Naive thymus-derived CD8-positive, alpha-beta T cell (primary cell): ENCODE measurements around the gene LMX1B. TPM values are rescaled to one million over a fixed set of nuclear protein-coding genes. Genes with fewer than 3 reads are reported as not detected.
A peak's percentile ranks its signal among the peaks of the same experiment; 100 is the strongest.

Experiments
- ATAC-seq, 2 donors: fragments of 150-1000 bp; cut with Tn5 transposase in 1 of 2; sonication (Bioruptor Pico), chemical (Tn5 transposase) in 1 of 2; 1 replicate in 1 of 2; 2 replicates in 1 of 2; pipeline ENCODE4 v1.10.0; 2021; ENCODE audit warnings: mild to moderate bottlenecking in 2 of 2, moderate library complexity in 2 of 2
- POLR2A ChIA-PET: fragments of 350-600 bp; sonication (Branson Sonifier 250); formaldehyde crosslinking; loops from one replicate; lab custom pipeline; 2021; ENCODE audit warnings: antibody characterized with exemption; lab: Charles Lee
- DNase-seq, 10 donors: peaks; one replicate each; pipeline versions ENCODE4 v3.0.0 to v3.0.0-alpha.2; 2020 to 2022
- H3K27ac Mint-ChIP-seq, 10 donors: one replicate each; pipeline ENCODE4 v1.8.0; 2020 to 2022; ENCODE audit warnings: mild to moderate bottlenecking in 10 of 10, mixed read lengths in 10 of 10, moderate library complexity in 4 of 10, inconsistent platforms in 1 of 10
- H3K27me3 Mint-ChIP-seq, 5 donors: one replicate each; pipeline ENCODE4 v1.8.0; 2021 to 2022; ENCODE audit warnings: mixed read lengths in 5 of 5
- H3K36me3 Mint-ChIP-seq, 3 donors: one replicate each; pipeline ENCODE4 v1.8.0; 2020 to 2022; ENCODE audit warnings: mixed read lengths in 3 of 3, mild to moderate bottlenecking in 2 of 3, inconsistent platforms in 1 of 3
- H3K4me1 Mint-ChIP-seq, 4 donors: one replicate each; pipeline ENCODE4 v1.8.0; 2021 to 2022; ENCODE audit warnings: mixed read lengths in 4 of 4
- H3K4me3 Mint-ChIP-seq, 10 donors: one replicate each; pipeline ENCODE4 v1.8.0; 2020 to 2022; ENCODE audit warnings: mild to moderate bottlenecking in 10 of 10, mixed read lengths in 10 of 10, moderate library complexity in 6 of 10, inconsistent platforms in 1 of 10
- H3K9me3 Mint-ChIP-seq, 9 donors: one replicate each; pipeline ENCODE4 v1.8.0; 2020 to 2022; ENCODE audit warnings: mixed read lengths in 9 of 9, mild to moderate bottlenecking in 3 of 9, inconsistent platforms in 1 of 9, moderate library complexity in 1 of 9
- polyA plus RNA-seq, 3 donors: library from polyadenylated mRNA; unstranded; fragments of 300-500 nt; fragmentation: Illumina TruSeq; gene quantifications; one replicate each; pipeline ENCODE4 v1.2.3, GENCODE V29; 2021
- total RNA-seq, 8 experiments: library from RNA in 2 of 8; stranded (reverse) in 2 of 8; gene quantifications; one replicate each; pipeline ENCODE4 v1.2.3 and lab custom pipeline; 2021 to 2026

The LMX1B gene
- total and polyA plus RNA-seq, 5 experiments from 2014 or later: not detected

DNA sequence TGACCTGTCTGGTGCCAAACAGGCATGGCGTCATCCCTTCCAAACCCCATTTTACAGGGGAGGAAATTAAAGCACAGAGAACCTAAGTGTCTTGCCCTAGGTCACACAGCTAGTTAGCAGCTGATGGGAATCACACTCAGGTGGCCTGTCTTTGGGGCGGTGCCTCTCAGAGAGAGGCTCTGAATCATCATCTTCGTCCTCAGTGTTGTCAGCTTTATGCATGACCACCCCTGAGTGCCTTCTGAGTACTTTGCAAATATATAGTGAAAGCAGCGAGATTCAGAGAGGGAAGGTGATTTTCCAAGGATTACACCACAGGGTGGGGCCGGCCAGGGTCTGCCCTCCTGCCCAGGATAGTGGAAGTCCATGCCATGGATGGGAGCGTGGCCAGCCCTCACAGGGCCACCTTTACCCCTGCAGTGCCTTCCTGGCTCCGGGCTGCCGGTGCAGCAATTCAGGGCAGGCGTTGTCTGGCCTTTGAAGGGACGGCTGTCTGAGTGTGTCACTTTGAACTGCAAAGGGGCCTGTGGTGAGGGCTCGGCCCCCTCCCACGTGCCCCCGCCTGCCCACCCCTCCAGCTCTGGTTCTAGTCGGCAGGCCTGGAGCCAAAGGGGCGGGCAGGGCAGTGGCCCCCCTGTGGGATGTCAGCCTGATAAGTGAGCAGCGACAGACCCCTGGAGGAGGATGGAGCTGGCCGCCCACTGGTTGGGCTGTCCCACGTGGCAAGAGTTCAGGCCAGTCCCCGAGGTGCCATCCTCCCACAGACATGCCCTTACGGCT lies 16.9 kb downstream of the LMX1B start:
- Mint-ChIP-seq H3K36me3 (peaks cover 0 to 2% (median 0%) of the 10 kb centered on the region in 3 donors), H3K27me3 (peaks cover 20 to 86% (median 57%) of the 10 kb centered on the region in 5 donors), H3K4me1 (peaks cover 3 to 10% (median 6%) of the 10 kb centered on the region in 4 donors), H3K4me3 (no peak overlapping the region), H3K9me3 (no peaks in the 10 kb centered on the region), H3K27ac (no peak overlapping the region)
- no peak for DNase-seq
- POLR2A ChIA-PET: no interaction called here
- ATAC-seq: no peak

GRCh38 chr9:126631254-126631653 lies 17.5 kb downstream of the LMX1B start:
- POLR2A ChIA-PET: no interaction called here
- no peak overlapping the region for H3K27ac Mint-ChIP-seq

DNA sequence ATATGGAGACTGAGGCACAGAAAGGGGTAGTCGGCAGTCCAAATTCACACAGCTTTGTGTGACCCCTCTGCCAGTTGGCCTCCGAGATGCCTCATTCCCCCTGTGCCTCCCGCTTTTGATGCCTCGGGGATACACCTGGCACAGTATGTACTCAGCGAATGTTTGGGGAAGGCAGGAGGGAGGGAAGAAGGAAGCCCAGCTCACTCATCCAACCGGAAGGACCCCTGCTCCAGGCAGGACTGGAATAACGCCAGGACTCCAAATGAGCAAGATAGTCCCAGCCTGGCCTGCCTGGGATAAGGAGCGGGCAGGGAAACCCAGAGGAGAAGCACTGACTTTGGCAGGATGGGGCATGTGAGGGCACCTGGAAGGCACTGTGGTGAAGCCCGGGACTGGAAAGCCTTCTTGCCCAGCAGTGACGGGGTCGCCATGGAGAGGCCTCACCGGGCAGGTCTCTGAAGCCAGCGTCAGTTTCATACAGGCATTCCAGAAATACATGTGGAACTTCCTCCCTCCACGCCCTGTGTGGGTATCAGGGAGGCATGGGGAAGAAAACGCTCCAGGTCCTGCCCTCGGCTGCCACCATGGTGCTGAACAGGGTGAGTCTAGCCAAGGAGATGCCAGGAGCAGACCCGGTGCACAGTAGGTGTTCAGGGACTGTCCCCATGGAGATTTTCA lies 20.3 kb downstream of the LMX1B start:
- Mint-ChIP-seq H3K36me3 (peaks cover 0 to 2% (median 0%) of the 10 kb centered on the region in 3 donors), H3K4me1 (peaks cover 3 to 16% (median 4%) of the 10 kb centered on the region in 4 donors), H3K27me3 (peaks cover 15 to 82% (median 55%) of the 10 kb centered on the region in 5 donors), H3K9me3 (no peaks in the 10 kb centered on the region), H3K4me3 (no peak overlapping the region), H3K27ac (no peak overlapping the region)
- DNase-seq (no peak), ATAC-seq (no peak)
- POLR2A ChIA-PET: no interaction called here

More at GRCh38 chr9:126631254-126631653, 17.5 kb downstream of the LMX1B start:
- peaks cover 0 to 5% (median 4%) of the 10 kb centered on the region in 4 donors for H3K4me1 Mint-ChIP-seq
- peaks cover 20 to 86% (median 57%) of the 10 kb centered on the region in 5 donors for H3K27me3 Mint-ChIP-seq
- no peak for DNase-seq
- no peak overlapping the region for H3K4me3 Mint-ChIP-seq
- H3K36me3 Mint-ChIP-seq: no peaks in the 10 kb centered on the region
- H3K9me3 Mint-ChIP-seq: no peaks in the 10 kb centered on the region
- no peak for ATAC-seq

- peaks cover 3 to 16% (median 4%) of the 10 kb centered on the region in 4 donors for H3K4me1 Mint-ChIP-seq
- DNase-seq (no peak), ATAC-seq (no peak)
- no peak overlapping the region for H3K27ac Mint-ChIP-seq
- H3K27me3 Mint-ChIP-seq: peaks cover 17 to 82% (median 57%) of the 10 kb centered on the region in 5 donors
- POLR2A ChIA-PET: no interaction called here
- no peaks in the 10 kb centered on the region for H3K9me3 Mint-ChIP-seq
- H3K36me3 Mint-ChIP-seq: peaks cover 0 to 2% (median 0%) of the 10 kb centered on the region in 3 donors
- no peak overlapping the region for H3K4me3 Mint-ChIP-seq
These were observed 21.3 kb downstream of the LMX1B start for GRCh38 chr9:126635061-126635460.

GRCh38 chr9:126635661-126636439 lies 22.1 kb downstream of the LMX1B start:
- ATAC-seq: no peak
- H3K4me1 Mint-ChIP-seq: peaks cover 3 to 16% (median 4%) of the 10 kb centered on the region in 4 donors
- H3K9me3 Mint-ChIP-seq: no peaks in the 10 kb centered on the region
- H3K27ac Mint-ChIP-seq: peak overlapping the region in 4 of 10 donors; percentile 26 to 78 (median 40)
- POLR2A ChIA-PET: no interaction called here
- H3K4me3 Mint-ChIP-seq: peak overlapping the region in 1 of 10 donors; percentile 19
- DNase-seq: no peak
- peaks cover 16 to 84% (median 62%) of the 10 kb centered on the region in 5 donors for H3K27me3 Mint-ChIP-seq
- peaks cover 0 to 2% (median 0%) of the 10 kb centered on the region in 3 donors for H3K36me3 Mint-ChIP-seq

DNA sequence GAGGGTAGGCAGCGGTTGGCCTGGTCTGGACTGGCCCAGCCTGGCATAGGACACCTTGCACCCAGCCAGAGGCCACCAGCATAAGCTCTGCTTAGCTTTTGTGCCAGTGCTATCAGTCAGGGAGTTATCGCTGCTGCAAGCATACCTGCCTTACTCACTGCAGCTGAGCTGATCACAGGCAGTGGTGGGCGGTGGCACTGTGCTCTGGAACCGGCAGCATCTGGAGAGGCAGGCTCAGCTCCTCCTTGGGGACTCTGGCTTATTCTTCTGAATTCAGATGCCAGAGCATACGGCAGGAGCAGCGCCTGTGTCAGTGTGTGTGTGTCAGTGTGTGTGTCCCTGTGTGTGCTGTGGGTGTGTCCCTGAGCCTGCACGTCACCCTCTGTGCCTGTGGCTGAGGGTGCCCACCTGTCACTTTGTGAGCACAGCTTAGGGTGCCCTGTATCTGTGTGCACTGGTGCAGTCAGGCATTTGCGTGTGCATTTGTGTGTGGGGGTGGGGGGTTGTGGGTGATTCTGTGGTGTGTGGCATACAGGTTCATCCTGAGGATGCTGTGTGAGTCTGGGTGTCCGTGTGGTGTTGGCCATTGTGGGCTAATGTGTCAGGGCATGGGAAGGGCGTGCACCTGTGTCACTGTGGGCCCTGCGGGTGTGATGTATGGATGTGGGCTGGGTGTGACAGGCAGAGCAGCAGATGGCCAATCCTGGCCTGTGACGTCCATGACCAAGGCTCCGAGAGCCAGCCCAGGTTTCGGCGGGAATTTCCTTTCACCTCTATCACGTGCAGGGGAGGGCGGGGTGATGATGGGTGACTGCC lies 23.5 kb downstream of the LMX1B start:
- H3K9me3 Mint-ChIP-seq: no peaks in the 10 kb centered on the region
- peak in 1 of 2 donors; percentile 20 for ATAC-seq
- DNase-seq: peak in 2 of 10 donors; percentile 24 to 64
- peak overlapping the region in 3 of 10 donors; percentile 67 to 88 (median 78) for H3K27ac Mint-ChIP-seq
- H3K4me1 Mint-ChIP-seq: peaks cover 3 to 16% (median 4%) of the 10 kb centered on the region in 4 donors
- peaks cover 0 to 2% (median 0%) of the 10 kb centered on the region in 3 donors for H3K36me3 Mint-ChIP-seq
- POLR2A ChIA-PET: no interaction called here
- H3K27me3 Mint-ChIP-seq: peaks cover 20 to 90% (median 65%) of the 10 kb centered on the region in 5 donors
- H3K4me3 Mint-ChIP-seq: peak overlapping the region in 4 of 10 donors; percentile 1 to 65 (median 28)

GRCh38 chr9:126638571-126639132 lies 24.9 kb downstream of the LMX1B start:
- Mint-ChIP-seq H3K4me1 (peaks cover 4 to 16% (median 6%) of the 10 kb centered on the region in 4 donors), H3K36me3 (peaks cover 0 to 2% (median 0%) of the 10 kb centered on the region in 3 donors), H3K9me3 (no peaks in the 10 kb centered on the region), H3K4me3 (peak overlapping the region in 1 of 10 donors; percentile 53), H3K27ac (peak overlapping the region in 2 of 10 donors; percentile 18 to 25), H3K27me3 (peaks cover 24 to 90% (median 59%) of the 10 kb centered on the region in 5 donors)
- ATAC-seq: no peak
- POLR2A ChIA-PET: no interaction called here
- no peak for DNase-seq

DNA sequence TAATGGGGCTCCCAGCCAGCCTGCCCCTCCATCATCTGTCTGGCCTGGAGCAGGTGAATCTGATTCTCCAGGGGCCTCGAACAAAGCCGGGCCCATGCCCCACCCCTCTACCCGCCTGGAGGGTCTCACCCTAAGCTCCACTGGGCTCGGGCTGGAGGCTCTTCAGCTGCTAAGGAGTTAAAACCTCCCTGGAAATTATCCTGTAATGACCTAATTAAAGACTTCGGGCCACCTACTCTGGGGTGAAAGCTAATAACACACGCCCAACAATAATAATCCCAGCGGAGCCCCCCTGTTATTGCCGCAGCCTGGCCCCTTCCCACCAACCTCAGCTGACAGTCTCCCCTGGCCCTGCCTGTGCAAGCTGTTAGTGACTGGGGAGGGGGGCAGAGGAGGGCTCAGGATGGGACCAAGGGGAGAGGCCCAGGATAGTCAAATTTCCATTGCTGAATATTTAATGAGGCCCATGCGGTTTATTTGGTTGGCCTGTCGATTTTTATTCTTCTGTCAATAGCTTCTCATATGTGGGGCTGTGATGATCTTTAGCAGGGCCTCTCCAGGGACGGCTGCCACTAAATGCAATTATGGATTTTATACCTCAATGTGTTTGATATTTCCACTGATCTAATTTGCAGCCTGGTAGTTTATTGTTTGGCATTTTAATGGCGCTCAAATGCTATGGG lies 25.7 kb downstream of the LMX1B start:
- no peak for DNase-seq
- H3K27ac Mint-ChIP-seq: no peak overlapping the region
- H3K9me3 Mint-ChIP-seq: no peaks in the 10 kb centered on the region
- peaks cover 24 to 93% (median 57%) of the 10 kb centered on the region in 5 donors for H3K27me3 Mint-ChIP-seq
- POLR2A ChIA-PET: no interaction called here
- peaks cover 0 to 2% (median 0%) of the 10 kb centered on the region in 3 donors for H3K36me3 Mint-ChIP-seq
- no peak overlapping the region for H3K4me3 Mint-ChIP-seq
- H3K4me1 Mint-ChIP-seq: peaks cover 4 to 16% (median 6%) of the 10 kb centered on the region in 4 donors
- ATAC-seq: no peak

DNA sequence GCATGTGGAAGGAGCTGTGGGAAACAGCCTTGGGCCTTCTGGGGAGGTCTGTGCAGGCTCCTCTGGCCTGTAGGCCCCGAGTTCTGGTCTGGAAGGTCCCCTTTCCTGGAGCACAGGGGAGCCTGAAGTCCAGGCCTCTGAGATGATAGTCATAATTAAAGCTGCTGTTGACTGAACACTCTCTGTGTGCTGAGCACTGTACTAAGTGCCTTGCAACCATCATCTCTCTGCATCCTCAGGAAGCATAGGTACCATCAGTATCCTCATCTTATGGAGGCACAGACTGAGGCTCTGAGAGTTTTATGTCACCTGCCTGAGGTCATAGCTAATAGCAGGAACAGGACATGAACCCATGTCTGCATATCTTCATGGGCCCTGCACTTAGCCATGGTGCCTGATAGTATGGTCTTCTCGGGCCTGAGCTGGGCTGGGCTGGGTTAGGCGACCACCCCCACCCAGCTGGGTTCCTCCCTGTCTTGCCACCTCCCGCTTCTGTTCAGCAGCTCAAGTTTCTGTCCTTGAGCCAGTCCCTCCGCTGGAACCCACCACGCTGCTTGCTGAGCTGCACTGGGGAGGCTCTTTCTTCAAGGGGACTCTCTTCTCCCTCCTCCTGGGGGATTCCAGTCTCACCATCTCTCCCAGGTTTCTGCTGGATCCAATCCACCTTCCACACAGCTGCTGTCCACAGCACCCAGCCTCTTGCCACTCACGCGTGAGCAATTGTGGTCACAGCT lies 27.6 kb downstream of the LMX1B start:
- Mint-ChIP-seq H3K27ac (no peak overlapping the region), H3K4me3 (no peak overlapping the region), H3K27me3 (peaks cover 23 to 96% (median 61%) of the 10 kb centered on the region in 5 donors), H3K4me1 (peaks cover 4 to 14% (median 6%) of the 10 kb centered on the region in 4 donors), H3K36me3 (peaks cover 0 to 2% (median 0%) of the 10 kb centered on the region in 3 donors), H3K9me3 (no peaks in the 10 kb centered on the region)
- DNase-seq: no peak
- no peak for ATAC-seq
- POLR2A ChIA-PET: no interaction called here

DNA sequence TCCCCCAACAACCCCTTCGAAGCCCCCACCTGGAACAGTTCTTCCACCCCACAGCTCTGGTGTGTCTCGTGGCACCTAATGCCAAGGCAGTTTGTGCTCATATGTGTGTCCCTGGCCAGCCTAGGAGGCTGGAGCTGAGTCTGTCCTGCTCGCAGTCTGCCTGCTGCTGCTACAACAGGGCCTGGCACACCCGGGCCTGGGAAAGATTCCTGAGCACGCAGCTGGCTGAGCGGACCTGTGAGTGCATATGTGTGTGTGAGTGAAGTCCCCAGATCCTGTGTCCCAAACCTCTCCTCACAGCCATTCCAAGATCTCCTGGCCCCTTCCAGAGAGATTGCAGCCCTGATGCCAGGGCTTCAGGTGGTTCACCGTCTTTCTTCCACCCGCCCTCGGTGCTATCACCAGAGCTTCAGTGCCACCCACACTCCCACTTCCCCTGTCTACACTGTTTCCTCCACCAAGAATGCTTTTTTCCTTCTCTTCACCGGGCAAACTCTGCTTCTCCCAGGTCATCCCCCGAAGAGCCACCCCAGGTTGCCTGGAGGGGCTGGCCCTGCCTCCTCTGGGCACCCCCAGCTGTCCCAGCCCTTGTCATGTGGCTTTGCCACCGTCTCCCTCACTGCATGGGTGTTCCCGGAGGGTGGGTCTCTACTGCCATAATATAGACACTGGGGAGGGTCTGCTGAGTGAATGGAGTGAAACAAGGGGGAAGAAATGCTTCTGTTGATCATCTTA lies 28.4 kb downstream of the LMX1B start:
- no peaks in the 10 kb centered on the region for H3K9me3 Mint-ChIP-seq
- no peak overlapping the region for H3K27ac Mint-ChIP-seq
- DNase-seq (no peak), ATAC-seq (no peak)
- H3K4me3 Mint-ChIP-seq: no peak overlapping the region
- POLR2A ChIA-PET: no interaction called here
- peaks cover 0 to 2% (median 0%) of the 10 kb centered on the region in 3 donors for H3K36me3 Mint-ChIP-seq
- H3K27me3 Mint-ChIP-seq: peaks cover 25 to 96% (median 55%) of the 10 kb centered on the region in 5 donors
- peaks cover 4 to 7% (median 6%) of the 10 kb centered on the region in 4 donors for H3K4me1 Mint-ChIP-seq
